Measurements from ENCODE around the gene USP31. TPM values are rescaled to one million over a fixed set of nuclear protein-coding genes. Genes with fewer than 3 reads are reported as not detected.

The USP31 gene
- total and polyA plus RNA-seq, 10 donors = 0.52 to 9.0 (median 5.5) TPM

DNA sequence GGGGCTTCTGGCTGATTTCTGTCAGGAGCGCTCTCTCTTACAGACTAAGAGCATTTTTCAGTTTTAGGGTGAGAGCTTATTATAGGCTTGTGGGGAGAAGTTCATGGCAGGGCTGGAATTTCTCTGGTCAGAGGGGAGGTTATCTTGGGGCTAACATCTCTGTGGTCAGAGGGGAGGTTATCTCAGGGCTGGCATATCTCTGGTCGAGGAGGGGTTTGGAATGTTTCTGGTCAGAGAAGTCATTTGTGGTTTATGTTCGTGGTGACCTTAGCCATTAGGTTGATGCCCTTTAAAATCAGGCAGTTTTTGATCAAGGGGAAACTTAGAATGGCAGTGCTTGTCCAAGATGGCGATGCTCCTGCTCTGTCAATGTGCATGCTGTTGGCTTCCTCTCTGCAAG is 10.8 kb upstream of the USP31 start:
- no peak for DNase-seq
- Histone ChIP-seq H3K27me3 (replicated peaks in 1 of 7) (peaks cover 0 to 50% (median 0%) of the 10 kb centered on the region in 7 donors), H3K36me3 (no peaks in the 10 kb centered on the region), H3K4me1 (no peaks in the 10 kb centered on the region), H3K27ac (no peak overlapping the region), H3K9me3 (no peaks in the 10 kb centered on the region), H3K4me3 (no peak overlapping the region)
- 55 to 74% (median 70%) methylated on average over 4 of the region's 4 CpGs for WGBS, 5 donors
- intact Hi-C loops (cut with DNase I; ENCODE audit: low total_unique reads) = no loop called here
- TF ChIP-seq, protein P1, sequence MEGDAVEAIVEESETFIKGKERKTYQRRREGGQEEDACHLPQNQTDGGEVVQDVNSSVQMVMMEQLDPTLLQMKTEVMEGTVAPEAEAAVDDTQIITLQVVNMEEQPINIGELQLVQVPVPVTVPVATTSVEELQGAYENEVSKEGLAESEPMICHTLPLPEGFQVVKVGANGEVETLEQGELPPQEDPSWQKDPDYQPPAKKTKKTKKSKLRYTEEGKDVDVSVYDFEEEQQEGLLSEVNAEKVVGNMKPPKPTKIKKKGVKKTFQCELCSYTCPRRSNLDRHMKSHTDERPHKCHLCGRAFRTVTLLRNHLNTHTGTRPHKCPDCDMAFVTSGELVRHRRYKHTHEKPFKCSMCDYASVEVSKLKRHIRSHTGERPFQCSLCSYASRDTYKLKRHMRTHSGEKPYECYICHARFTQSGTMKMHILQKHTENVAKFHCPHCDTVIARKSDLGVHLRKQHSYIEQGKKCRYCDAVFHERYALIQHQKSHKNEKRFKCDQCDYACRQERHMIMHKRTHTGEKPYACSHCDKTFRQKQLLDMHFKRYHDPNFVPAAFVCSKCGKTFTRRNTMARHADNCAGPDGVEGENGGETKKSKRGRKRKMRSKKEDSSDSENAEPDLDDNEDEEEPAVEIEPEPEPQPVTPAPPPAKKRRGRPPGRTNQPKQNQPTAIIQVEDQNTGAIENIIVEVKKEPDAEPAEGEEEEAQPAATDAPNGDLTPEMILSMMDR (IDR thresholded peaks at IDR 0.05 in 8 of 11, conservative IDR thresholded peaks at IDR 0.05 in 3 of 11) = no peak
- no peak for TF ChIP-seq POLR2AphosphoS5 (IDR thresholded peaks at IDR 0.05)
- no peak for TF ChIP-seq POLR2A (IDR thresholded peaks at IDR 0.05)

DNA sequence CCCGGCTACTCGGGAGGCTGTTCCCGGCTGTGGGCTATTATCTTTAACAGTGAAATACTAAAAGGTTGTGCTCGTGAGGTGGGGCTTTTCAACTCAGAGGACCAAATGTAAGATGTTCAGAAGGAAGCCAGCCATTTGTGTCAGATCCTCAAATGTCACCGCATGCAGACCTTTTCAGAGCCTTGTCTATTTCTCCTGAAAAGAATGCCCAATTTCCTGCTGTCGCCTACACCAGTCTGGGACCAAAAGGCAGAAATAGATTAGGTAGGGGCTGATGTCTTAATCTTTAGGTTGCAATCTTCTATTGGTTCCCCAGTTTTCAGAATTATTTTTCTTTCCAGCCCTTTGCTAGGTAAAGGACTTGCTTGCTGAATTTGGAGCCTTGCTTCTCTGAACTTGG is 8.9 kb upstream of the USP31 start:
- no peak overlapping the region for H3K4me3 ChIP-seq
- peaks cover 0 to 54% (median 0%) of the 10 kb centered on the region in 7 donors for H3K27me3 ChIP-seq (replicated peaks in 1 of 7)
- no peaks in the 10 kb centered on the region for H3K4me1 ChIP-seq
- intact Hi-C loops (cut with DNase I; ENCODE audit: low total_unique reads) = no loop called here
- TF ChIP-seq, protein P1 (IDR thresholded peaks at IDR 0.05 in 8 of 11, conservative IDR thresholded peaks at IDR 0.05 in 3 of 11) = no peak
- TF ChIP-seq POLR2AphosphoS5 (IDR thresholded peaks at IDR 0.05) = no peak
- no peak for TF ChIP-seq POLR2A (IDR thresholded peaks at IDR 0.05)
- H3K36me3 ChIP-seq = no peaks in the 10 kb centered on the region
- no peak for DNase-seq
- no peaks in the 10 kb centered on the region for H3K9me3 ChIP-seq
- 93 to 97% (median 94%) methylated on average over 6 of the region's 6 CpGs for WGBS, 5 donors
- H3K27ac ChIP-seq = no peak overlapping the region

DNA sequence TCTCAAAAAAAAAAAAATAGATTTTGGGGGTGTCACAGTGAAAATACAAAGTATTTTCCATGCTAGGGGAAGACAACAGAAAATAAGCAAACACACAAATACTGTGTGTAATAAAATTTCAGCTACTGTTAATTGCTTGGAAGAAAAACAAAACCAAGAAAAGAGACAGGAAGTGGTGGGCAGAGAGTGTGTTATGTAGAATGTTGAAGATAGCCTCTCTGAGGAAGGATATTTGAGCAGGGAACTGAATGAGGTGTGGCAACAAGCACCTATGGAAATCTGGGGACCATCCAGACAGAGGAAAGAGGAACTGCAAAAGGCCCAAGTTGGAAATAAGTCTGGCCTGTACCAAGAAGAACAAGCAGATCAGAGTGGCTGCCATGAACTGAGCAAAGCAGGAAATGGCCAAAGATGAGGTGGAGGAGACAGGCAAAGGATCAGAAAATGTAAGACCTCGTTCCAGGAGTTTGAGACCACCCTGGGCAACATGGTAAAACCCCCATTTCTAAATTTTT is 7.8 kb upstream of the USP31 start:
- no peaks in the 10 kb centered on the region for H3K4me1 ChIP-seq
- no peaks in the 10 kb centered on the region for H3K36me3 ChIP-seq
- TF ChIP-seq POLR2A (IDR thresholded peaks at IDR 0.05) = no peak
- TF ChIP-seq, protein P1 (IDR thresholded peaks at IDR 0.05 in 8 of 11, conservative IDR thresholded peaks at IDR 0.05 in 3 of 11) = no peak
- no peak for TF ChIP-seq POLR2AphosphoS5 (IDR thresholded peaks at IDR 0.05)
- DNase-seq = no peak
- peaks cover 0 to 50% (median 0%) of the 10 kb centered on the region in 7 donors for H3K27me3 ChIP-seq (replicated peaks in 1 of 7)
- no peak overlapping the region for H3K27ac ChIP-seq
- intact Hi-C loops (cut with DNase I; ENCODE audit: low total_unique reads) = no loop called here
- H3K4me3 ChIP-seq = no peak overlapping the region
- WGBS, 5 donors = 50 to 64% (median 58%) methylated on average over 1 of the region's 1 CpG
- H3K9me3 ChIP-seq = no peaks in the 10 kb centered on the region

DNA sequence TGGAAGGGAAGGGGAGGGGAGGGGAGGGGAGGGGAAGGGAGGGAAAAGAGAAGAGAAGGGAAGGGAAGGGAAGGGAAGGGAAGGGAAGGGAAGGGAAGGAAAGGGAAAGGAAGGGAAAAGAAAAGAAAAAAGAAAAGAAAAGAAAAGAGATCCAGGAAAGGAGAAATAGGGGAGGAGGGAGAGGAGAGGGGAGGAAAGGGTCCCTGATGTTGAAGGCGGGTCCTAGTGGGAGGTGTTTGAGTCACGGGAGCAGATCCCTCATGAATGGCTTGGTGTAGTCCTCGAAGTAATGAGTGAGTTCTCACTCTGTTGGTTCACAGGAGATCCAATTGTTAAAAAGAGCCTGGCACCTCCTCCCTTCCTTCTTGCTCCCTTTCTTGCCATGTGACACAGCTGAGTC is 6.9 kb upstream of the USP31 start:
- H3K9me3 ChIP-seq = no peaks in the 10 kb centered on the region
- no peak for DNase-seq
- no peak overlapping the region for H3K4me3 ChIP-seq
- no peak overlapping the region for H3K27ac ChIP-seq
- H3K4me1 ChIP-seq = no peaks in the 10 kb centered on the region
- WGBS, 5 donors = 66 to 85% (median 82%) methylated on average over 3 of the region's 3 CpGs
- H3K27me3 ChIP-seq (replicated peaks in 1 of 7) = peaks cover 0 to 46% (median 0%) of the 10 kb centered on the region in 7 donors
- TF ChIP-seq, protein P1 (IDR thresholded peaks at IDR 0.05 in 8 of 11, conservative IDR thresholded peaks at IDR 0.05 in 3 of 11) = no peak
- no peak for TF ChIP-seq POLR2A (IDR thresholded peaks at IDR 0.05)
- TF ChIP-seq POLR2AphosphoS5 (IDR thresholded peaks at IDR 0.05) = no peak
- intact Hi-C loops (cut with DNase I; ENCODE audit: low total_unique reads) = no loop called here
- H3K36me3 ChIP-seq = no peaks in the 10 kb centered on the region
